ENCODE measurements around the gene TRMT112.
A peak's percentile ranks its signal among the peaks of the same experiment; 100 is the strongest.

DNA sequence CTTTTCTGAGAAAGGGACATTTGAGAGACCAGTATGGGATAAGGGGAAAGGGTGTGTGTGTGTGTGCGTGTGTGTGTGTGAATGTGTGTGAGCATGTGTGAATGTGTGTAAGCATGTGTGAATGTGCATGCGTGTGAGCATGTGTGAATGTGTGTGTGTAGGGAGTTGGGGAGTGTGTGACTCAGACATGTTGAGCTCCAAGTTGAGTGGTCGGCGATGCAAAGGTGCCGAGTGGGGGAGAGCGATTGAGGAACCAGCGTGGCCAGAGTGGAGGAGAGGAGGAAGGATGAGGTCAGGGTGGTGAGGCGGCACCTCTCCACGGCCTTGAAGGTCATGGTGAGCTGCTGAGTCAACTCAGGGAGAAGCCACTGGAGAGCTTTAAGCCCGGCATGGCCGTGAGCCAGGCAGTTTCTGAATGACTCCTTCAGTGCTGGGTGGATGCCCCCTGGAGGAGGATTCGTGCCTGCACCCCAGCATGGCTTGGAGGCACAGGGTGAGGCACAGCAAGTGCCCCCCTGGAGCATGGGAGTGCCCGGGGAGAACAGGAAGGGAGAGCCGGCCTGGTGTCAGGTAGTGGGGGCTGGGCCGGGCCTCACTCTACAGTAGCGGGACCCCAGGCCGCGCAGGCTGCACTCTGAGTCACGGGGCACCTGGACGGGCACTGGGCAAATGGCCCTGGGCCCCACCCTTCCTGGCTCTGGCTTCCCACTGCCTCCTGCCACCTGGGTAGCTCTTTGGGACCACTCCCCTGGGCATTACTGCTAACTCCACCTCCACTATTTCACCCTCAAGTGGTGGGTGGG lies 14.4 kb upstream of the TRMT112 start:
- no peak for TF ChIP-seq EZH2 (IDR thresholded peaks at IDR 0.05; ENCODE audit: borderline replicate concordance, low read length)
- TF ChIP-seq, protein P1, sequence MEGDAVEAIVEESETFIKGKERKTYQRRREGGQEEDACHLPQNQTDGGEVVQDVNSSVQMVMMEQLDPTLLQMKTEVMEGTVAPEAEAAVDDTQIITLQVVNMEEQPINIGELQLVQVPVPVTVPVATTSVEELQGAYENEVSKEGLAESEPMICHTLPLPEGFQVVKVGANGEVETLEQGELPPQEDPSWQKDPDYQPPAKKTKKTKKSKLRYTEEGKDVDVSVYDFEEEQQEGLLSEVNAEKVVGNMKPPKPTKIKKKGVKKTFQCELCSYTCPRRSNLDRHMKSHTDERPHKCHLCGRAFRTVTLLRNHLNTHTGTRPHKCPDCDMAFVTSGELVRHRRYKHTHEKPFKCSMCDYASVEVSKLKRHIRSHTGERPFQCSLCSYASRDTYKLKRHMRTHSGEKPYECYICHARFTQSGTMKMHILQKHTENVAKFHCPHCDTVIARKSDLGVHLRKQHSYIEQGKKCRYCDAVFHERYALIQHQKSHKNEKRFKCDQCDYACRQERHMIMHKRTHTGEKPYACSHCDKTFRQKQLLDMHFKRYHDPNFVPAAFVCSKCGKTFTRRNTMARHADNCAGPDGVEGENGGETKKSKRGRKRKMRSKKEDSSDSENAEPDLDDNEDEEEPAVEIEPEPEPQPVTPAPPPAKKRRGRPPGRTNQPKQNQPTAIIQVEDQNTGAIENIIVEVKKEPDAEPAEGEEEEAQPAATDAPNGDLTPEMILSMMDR (conservative IDR thresholded peaks at IDR 0.05 in 1 of 2, IDR thresholded peaks at IDR 0.05 in 1 of 2; ENCODE audit: extremely low read depth in 1 of 2, insufficient read depth in 1 of 2, low read depth in 1 of 2, low read length in 2 of 2) = peak; percentile 84 to 95
